IMR-90 (cell line): ENCODE measurements around the gene AMER2. TPM values are rescaled to one million over a fixed set of nuclear protein-coding genes. Genes with fewer than 3 reads are reported as not detected.

Experiments used
- ATAC-seq: fragments of 200-7000 bp; cut with Tn5 transposase; 2 replicates; pipeline ENCODE4 v1.9.1; 2020; ENCODE audit warnings: low read depth, mild to moderate bottlenecking, moderate library complexity
- BruUV-seq: library from RNA; stranded (reverse); fragments of 400-500 nt; replicated peaks from 2 replicates; lab custom pipeline; 2021; lab: Mats Ljungman, UMichigan
- CTCF ChIA-PET: fragments of 300-600 bp; formaldehyde crosslinking; extraction: SDS; loops from one replicate; lab custom pipeline; 2021; ENCODE audit warnings: antibody characterized with exemption; lab: Yijun Ruan, JAX
- POLR2A ChIA-PET: fragments of 300-600 bp; sonication (Branson Sonifier 250); formaldehyde crosslinking; loops from one replicate; lab custom pipeline; 2022; ENCODE audit warnings: antibody characterized with exemption; ENCODE audit not compliant: unreplicated experiment; lab: Charles Lee
- DNase-seq: peaks from one replicate; pipeline ENCODE4 v3.0.0; 2013
- H2AFZ ChIP-seq: replicated peaks from 2 replicates; pipeline ENCODE3; 2013; ENCODE audit warnings: low read length, mild to moderate bottlenecking; ENCODE audit not compliant: poor library complexity
- H2AK5ac ChIP-seq: 2 replicates; pipeline ENCODE4 v1.6.1; 2013; ENCODE audit warnings: low read depth, low read length, inconsistent platforms
- H2AK9ac ChIP-seq: replicated peaks from 2 replicates; pipeline ENCODE3; 2013; ENCODE audit warnings: mild to moderate bottlenecking, low read depth, low read length, moderate library complexity; ENCODE audit not compliant: poor library complexity
- H2BK120ac ChIP-seq: 2 replicates; pipeline ENCODE4 v1.6.1; 2013; ENCODE audit warnings: low read depth, low read length, inconsistent platforms
- H2BK15ac ChIP-seq: 3 replicates; pipeline ENCODE4 v1.6.1; 2013; ENCODE audit warnings: low read depth, low read length, inconsistent platforms
- H2BK20ac ChIP-seq: 2 replicates; pipeline ENCODE4 v1.6.1; 2013; ENCODE audit warnings: low read depth, mild to moderate bottlenecking, inconsistent platforms, low read length, moderate library complexity
- H2BK5ac ChIP-seq: 2 replicates; pipeline ENCODE4 v1.6.1; 2013; ENCODE audit warnings: mild to moderate bottlenecking, low read depth, low read length, inconsistent platforms; ENCODE audit not compliant: poor library complexity, severe bottlenecking
- H3K14ac ChIP-seq: replicated peaks from 2 replicates; pipeline ENCODE4 v1.6.1; 2013; ENCODE audit warnings: low read depth, low read length, inconsistent platforms
- H3K18ac ChIP-seq: 2 replicates; pipeline ENCODE4 v1.6.1; 2013; ENCODE audit warnings: low read depth, low read length, control low read depth
- H3K23ac ChIP-seq: 2 replicates; pipeline ENCODE4 v1.6.1; 2013; ENCODE audit warnings: low read depth, low read length, inconsistent platforms
- H3K27ac ChIP-seq: 2 replicates; pipeline ENCODE4 v1.5.1; 2013; ENCODE audit warnings: mild to moderate bottlenecking, control low read depth, low read length; ENCODE audit not compliant: insufficient read depth
- H3K27me3 ChIP-seq: 2 replicates; pipeline ENCODE4 v1.6.1; 2013; ENCODE audit warnings: low read length; ENCODE audit not compliant: control insufficient read depth, insufficient read depth
- H3K36me3 ChIP-seq: 2 replicates; pipeline ENCODE4 v1.6.1; 2013; ENCODE audit warnings: low read length, mixed read lengths; ENCODE audit not compliant: control insufficient read depth, insufficient read depth
- H3K4ac ChIP-seq: 2 replicates; pipeline ENCODE4 v1.6.1; 2013; ENCODE audit warnings: low read depth, low read length, inconsistent platforms
- H3K4me1 ChIP-seq: 2 replicates; pipeline ENCODE4 v1.6.1; 2013; ENCODE audit warnings: low read length, mixed read lengths; ENCODE audit not compliant: control insufficient read depth, insufficient read depth
- H3K4me2 ChIP-seq: 2 replicates; pipeline ENCODE4 v1.6.1; 2013; ENCODE audit warnings: low read depth, mild to moderate bottlenecking, control low read depth, low read length, moderate library complexity
- H3K4me3 ChIP-seq: 2 replicates; pipeline ENCODE4 v1.5.1; 2013; ENCODE audit warnings: low read depth, mild to moderate bottlenecking, control low read depth, low read length, moderate library complexity; ENCODE audit not compliant: insufficient read depth
- H3K56ac ChIP-seq: 2 replicates; pipeline ENCODE4 v1.6.1; 2013; ENCODE audit warnings: low read length, inconsistent platforms; ENCODE audit not compliant: insufficient read depth; ENCODE audit errors: extremely low read depth
- H3K79me1 ChIP-seq, 2 experiments: 2 replicates each; pipeline ENCODE4 v1.6.1; 2013; ENCODE audit warnings: low read length in 2 of 2, inconsistent platforms in 1 of 2, low read depth in 1 of 2
- H3K9ac ChIP-seq: 2 replicates; pipeline ENCODE4 v1.6.1; 2013; ENCODE audit warnings: low read depth, low read length, control low read depth
- H3K9me1 ChIP-seq: 2 replicates; pipeline ENCODE4 v1.6.1; 2013; ENCODE audit warnings: low read length, inconsistent platforms; ENCODE audit not compliant: insufficient read depth
- H3K9me3 ChIP-seq: 2 replicates; pipeline ENCODE4 v1.6.1; 2013; ENCODE audit warnings: low read length; ENCODE audit not compliant: control insufficient read depth, insufficient read depth
- H4K20me1 ChIP-seq: 2 replicates; pipeline ENCODE4 v1.6.1; 2013; ENCODE audit warnings: low read length, inconsistent platforms; ENCODE audit not compliant: insufficient read depth
- H4K5ac ChIP-seq: 2 replicates; pipeline ENCODE4 v1.6.1; 2013; ENCODE audit warnings: mild to moderate bottlenecking, low read depth, low read length, control low read depth
- H4K8ac ChIP-seq, 2 experiments: 2 replicates each; pipeline ENCODE4 v1.6.1; 2013; ENCODE audit warnings: low read depth in 2 of 2, low read length in 2 of 2, control low read depth in 1 of 2, inconsistent platforms in 1 of 2
- H4K91ac ChIP-seq: 2 replicates; pipeline ENCODE4 v1.6.1; 2013; ENCODE audit warnings: low read depth, low read length, inconsistent platforms; ENCODE audit not compliant: insufficient read depth
- BHLHE40 ChIP-seq: fragments of 150-350 bp; IDR thresholded peaks from 2 replicates; pipeline ENCODE4 v1.6.1; 2016; ENCODE audit warnings: mild to moderate bottlenecking, low read depth, low read length
- CEBPB ChIP-seq: IDR thresholded peaks from 2 replicates; pipeline ENCODE4 v1.6.1; 2012; ENCODE audit warnings: low read depth, low read length, improper control_type of control experiment
- CHD1 ChIP-seq: IDR thresholded peaks from 2 replicates; pipeline ENCODE4 v1.6.1; 2012; ENCODE audit warnings: low read depth, low read length, improper control_type of control experiment
- CTCF ChIP-seq: conservative IDR thresholded peaks from 2 replicates; pipeline ENCODE4 v1.5.1; 2012; ENCODE audit warnings: mild to moderate bottlenecking, low read depth, low read length, improper control_type of control experiment
- ELK1 ChIP-seq: fragments of 150-350 bp; IDR thresholded peaks from 2 replicates; pipeline ENCODE4 v1.6.1; 2016; ENCODE audit warnings: low read depth, mild to moderate bottlenecking, low read length, moderate library complexity, borderline replicate concordance
- FOS ChIP-seq: fragments of 150-350 bp; IDR thresholded peaks from 2 replicates; pipeline ENCODE4 v1.6.1; 2016; ENCODE audit warnings: low read depth, low read length
- MAFK ChIP-seq: IDR thresholded peaks from 2 replicates; pipeline ENCODE4 v1.6.1; 2012; ENCODE audit warnings: low read depth, low read length, improper control_type of control experiment
- MAZ ChIP-seq: IDR thresholded peaks from 2 replicates; pipeline ENCODE4 v1.6.1; 2012; ENCODE audit warnings: low read depth, mild to moderate bottlenecking, low read length, improper control_type of control experiment, moderate library complexity, borderline replicate concordance
- MXI1 ChIP-seq: IDR thresholded peaks from 2 replicates; pipeline ENCODE4 v1.6.1; 2012; ENCODE audit warnings: low read depth, mild to moderate bottlenecking, low read length, moderate library complexity, borderline replicate concordance
- NFE2L2 ChIP-seq: fragments of 150-350 bp; IDR thresholded peaks from 2 replicates; pipeline ENCODE4 v1.6.1; 2016; ENCODE audit warnings: low read depth, mild to moderate bottlenecking, low read length
- POLR2A ChIP-seq: IDR thresholded peaks from 2 replicates; pipeline ENCODE4 v1.6.1; 2012; ENCODE audit warnings: mild to moderate bottlenecking, low read depth, low read length
- RAD21 ChIP-seq: IDR thresholded peaks from 2 replicates; pipeline ENCODE4 v1.6.1; 2012; ENCODE audit warnings: low read length, improper control_type of control experiment
- RCOR1 ChIP-seq: IDR thresholded peaks from 2 replicates; pipeline ENCODE4 v1.6.1; 2012; ENCODE audit warnings: mild to moderate bottlenecking, low read length, improper control_type of control experiment; ENCODE audit not compliant: insufficient replicate concordance
- RFX5 ChIP-seq: IDR thresholded peaks from 2 replicates; pipeline ENCODE4 v1.8.0; 2012; ENCODE audit warnings: low read depth, mild to moderate bottlenecking, low read length, moderate library complexity
- SMC3 ChIP-seq: fragments of 150-350 bp; IDR thresholded peaks from 2 replicates; pipeline ENCODE4 v1.6.1; 2016; ENCODE audit warnings: low read depth, mild to moderate bottlenecking, antibody characterized with exemption, low read length, moderate library complexity
- USF2 ChIP-seq: fragments of 150-350 bp; IDR thresholded peaks from 2 replicates; pipeline ENCODE4 v1.6.1; 2017; ENCODE audit warnings: mild to moderate bottlenecking, antibody characterized with exemption, low read length, low read depth
- WGBS, 2 experiments: methylation state at CpG; one replicate each; pipeline versions ENCODE4 v1.1.5 to v1.1.7; 2013; ENCODE audit warnings: missing lambda C conversion rate in 2 of 2; ENCODE audit not compliant: insufficient read length in 1 of 2; ENCODE audit errors: extremely low coverage in 2 of 2; 5-methylcytosine and 5-hydroxymethylcytosine counted together
- dilution Hi-C: fragments of 300-500 bp; cut with HindIII; formaldehyde crosslinking; loops from one replicate; pipeline ENCODE4 v1.14.3; 2018; ENCODE audit warnings: low sequenced_read_pairs; ENCODE audit not compliant: unreplicated experiment
- in situ Hi-C: fragments of 300-500 bp; cut with MboI; formaldehyde crosslinking; loops from 3 replicates; pipeline ENCODE4 v1.14.3; 2019; ENCODE audit warnings: low sequenced_read_pairs, inconsistent platforms, mixed read lengths
- intact Hi-C: fragments of 100-400 bp; cut with micrococcal nuclease; formaldehyde crosslinking; loops from 2 replicates; pipeline ENCODE4 v1.10.0; 2022
- polyA plus RNA-seq, 3 experiments: library from polyadenylated mRNA; depleted of rRNA; stranded (reverse); fragments of >200 nt; gene quantifications; 2 replicates each; pipeline ENCODE4 v1.2.3, GENCODE V29; 2012; ENCODE audit warnings: low replicate concordance in 1 of 3
- total RNA-seq: library from RNA; depleted of rRNA; stranded (reverse); fragments of >200 nt; gene quantifications from 2 replicates; pipeline ENCODE4 v1.2.3, GENCODE V29; 2012

The AMER2 gene
- total and polyA plus RNA-seq, 2 of the 4 experiments (the other 2 are of a cell fraction): not detected

GRCh38 chr13:25117312-25117711 lies 54.8 kb downstream of the AMER2 start:
- no peak for TF ChIP-seq RFX5
- TF ChIP-seq BHLHE40: no peak
- no peak for TF ChIP-seq CHD1
- no peak for TF ChIP-seq MAZ
- no peak for TF ChIP-seq MXI1
- TF ChIP-seq SMC3: no peak
- TF ChIP-seq POLR2A: no peak
- no peak for TF ChIP-seq USF2
- TF ChIP-seq ELK1: no peak
- TF ChIP-seq FOS: no peak
- no peak for TF ChIP-seq NFE2L2
- TF ChIP-seq CEBPB: no peak
- TF ChIP-seq RAD21: no peak
- no peak for TF ChIP-seq CTCF
- no peak for TF ChIP-seq RCOR1
- no peak for TF ChIP-seq MAFK
- in situ Hi-C loops (no loop called here), dilution Hi-C loops (no loop called here), intact Hi-C loops (no loop called here)
- no peak overlapping the region for H3K56ac ChIP-seq
- H4K20me1 ChIP-seq: no peaks in the 10 kb centered on the region
- no peak overlapping the region for H3K4me2 ChIP-seq
- no peak overlapping the region for H2BK120ac ChIP-seq
- no peaks in the 10 kb centered on the region for H3K4me1 ChIP-seq
- peaks cover 2% of the 10 kb centered on the region for H3K27me3 ChIP-seq
- no peak overlapping the region for H2AK9ac ChIP-seq
- no peak overlapping the region for H2BK20ac ChIP-seq
- H3K9me3 ChIP-seq: no peaks in the 10 kb centered on the region
- no peak overlapping the region for H3K4me3 ChIP-seq
- H2AFZ ChIP-seq: no peak overlapping the region
- ChIA-PET POLR2A (no interaction called here), CTCF (interaction anchor here (1.0 kb wide), 1 partner anchor 122 kb away, joined by 4 read pairs; no protein-coding TSS in a partner anchor)
- H2AK5ac ChIP-seq: no peak overlapping the region
- no peak overlapping the region for H3K23ac ChIP-seq
- no TSS peak for BruUV-seq
- H4K5ac ChIP-seq: no peak overlapping the region
- H3K79me1 ChIP-seq: no peaks in the 10 kb centered on the region
- H2BK5ac ChIP-seq: no peak overlapping the region
- H3K9ac ChIP-seq: no peak overlapping the region
- no peaks in the 10 kb centered on the region for H3K36me3 ChIP-seq
- no peak overlapping the region for H4K8ac ChIP-seq
- ATAC-seq: no peak
- H2BK15ac ChIP-seq: no peak overlapping the region
- no peaks in the 10 kb centered on the region for H3K9me1 ChIP-seq
- no peak for DNase-seq
- no peak overlapping the region for H4K91ac ChIP-seq
- H3K18ac ChIP-seq: no peak overlapping the region
- no peak overlapping the region for H3K27ac ChIP-seq
- no peak overlapping the region for H3K14ac ChIP-seq
- no peak overlapping the region for H3K4ac ChIP-seq
- WGBS, 2 experiments: 88% methylated on average over 11 of the region's 16 CpGs; no CpG with 5 or more reads in 1 of the 2 experiments
